Tibial nerve (tissue), 4 donors: ENCODE measurements around the gene PTPRM.

Experiments
- CTCF ChIP-seq, 5 experiments: fragments of 200-600 bp in 3 of 5; fragments of 450-650 bp in 2 of 5; sonication (generic) in 3 of 5; IDR thresholded peaks; one replicate each; pipeline ENCODE4 v1.5.1; 2016 to 2019; ENCODE audit warnings: antibody characterized with exemption in 5 of 5, mild to moderate bottlenecking in 3 of 5, moderate library complexity in 2 of 5
- EP300 ChIP-seq, 2 donors: sonication (generic); formaldehyde crosslinking; IDR thresholded peaks; one replicate each; pipeline ENCODE4 v1.6.1; 2017; ENCODE audit warnings: antibody characterized with exemption in 2 of 2, mild to moderate bottlenecking in 1 of 2
- POLR2A ChIP-seq, 2 donors: fragments of 450-650 bp; IDR thresholded peaks; one replicate each; pipeline ENCODE4 v1.6.1; 2017; ENCODE audit warnings: antibody characterized with exemption in 2 of 2, mild to moderate bottlenecking in 2 of 2, moderate library complexity in 2 of 2

DNA sequence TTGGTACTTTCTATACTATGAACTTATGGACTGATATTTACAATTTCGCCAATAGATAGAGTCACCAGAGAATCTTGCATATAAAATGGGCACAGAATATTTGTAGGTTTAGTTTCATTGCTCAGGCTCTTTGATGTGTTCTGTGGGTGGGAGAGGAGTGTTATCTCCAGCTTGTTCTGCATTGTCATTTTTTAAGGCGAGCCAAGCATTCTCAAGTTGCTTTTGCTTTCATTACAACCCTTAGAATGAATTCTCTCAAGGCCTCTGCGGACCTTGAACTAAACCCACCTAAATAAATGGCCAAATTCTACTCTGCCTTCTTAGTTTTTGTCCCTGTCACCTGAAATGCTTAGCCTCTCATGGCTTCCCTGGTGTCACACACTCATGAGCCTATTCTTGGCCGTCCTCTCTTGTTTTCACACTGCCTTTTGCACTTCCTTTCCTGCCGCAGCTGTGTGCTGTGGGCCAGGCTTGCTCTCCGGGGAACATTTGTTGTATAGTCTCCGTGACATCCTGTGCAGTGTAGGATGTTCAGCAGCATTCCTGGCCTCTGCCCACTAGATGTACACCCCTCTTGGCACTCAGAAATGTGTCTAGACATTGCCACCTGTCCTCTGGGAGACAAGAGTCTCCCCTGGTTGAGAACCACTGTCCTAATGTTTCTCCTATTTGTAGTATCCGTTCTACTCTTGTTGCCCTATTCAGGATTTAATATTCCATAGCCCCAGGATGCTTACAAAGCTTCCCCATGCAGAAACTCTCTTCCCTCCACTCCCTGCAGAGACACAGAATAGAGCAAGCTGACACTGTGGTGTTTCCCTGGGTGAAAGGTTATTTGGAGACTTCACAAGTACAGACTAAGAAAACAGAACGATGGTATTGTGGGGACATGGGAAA is 255.6 kb downstream of the PTPRM start:
- no peak for TF ChIP-seq CTCF (IDR thresholded peaks at IDR 0.05)
- no peak for TF ChIP-seq POLR2A (IDR thresholded peaks at IDR 0.05)
- no peak for TF ChIP-seq EP300 (IDR thresholded peaks at IDR 0.05)
